TTC549 (cell line): Measurements from ENCODE around the gene EPSTI1.

Experiments
- FAIRE-seq: peaks from 2 replicates; lab custom pipeline; 2012; peaks lifted over from hg19 to GRCh38; lab: Jason Lieb, UNC

EPSTI1 gene

DNA sequence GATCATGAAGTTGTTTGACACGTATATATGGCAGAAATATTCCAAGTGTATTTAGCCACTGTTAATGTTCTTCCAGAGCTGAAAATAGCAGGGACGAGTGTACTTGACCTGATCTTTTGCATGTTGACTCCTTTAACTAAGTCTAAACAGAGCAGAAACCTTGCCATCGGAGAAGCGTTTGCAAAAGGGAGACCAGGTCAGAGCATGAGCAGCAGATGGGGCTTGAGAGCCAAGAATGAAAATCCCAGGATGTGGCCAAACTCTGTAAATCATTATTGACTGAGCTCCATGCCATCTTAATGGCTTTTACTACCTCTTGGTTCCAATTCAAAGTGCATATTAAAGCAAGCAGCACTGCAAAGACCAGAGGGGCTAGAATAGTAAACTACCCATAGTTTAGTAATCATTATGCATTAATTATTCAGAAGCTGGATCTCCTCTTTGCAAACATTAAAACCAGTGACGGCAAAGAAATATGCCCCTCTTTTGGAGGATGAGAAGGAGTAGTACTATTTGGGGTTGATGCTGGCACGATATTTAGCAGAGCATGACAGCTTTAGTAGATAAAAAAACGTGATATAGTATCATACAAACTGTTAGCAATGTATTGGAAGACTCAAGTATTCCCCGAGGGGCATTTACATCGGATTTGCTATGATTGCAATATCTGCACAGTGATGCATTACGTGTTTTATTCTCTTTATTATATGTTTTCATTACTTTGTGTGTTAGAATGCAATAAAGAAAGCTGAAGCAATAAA is 154.9 kb downstream of the EPSTI1 start:
- no peak for FAIRE-seq
